Measurements from ENCODE around the gene ENOX1. TPM values are rescaled to one million over a fixed set of nuclear protein-coding genes. Genes with fewer than 3 reads are reported as not detected.

Gene ENOX1
- total RNA-seq, 1 donor from 2014 or later: 1.7 TPM

GRCh38 chr13:43764349-43764748, 22.4 kb downstream of the ENOX1 start:
- Mint-ChIP-seq H3K36me3 (ENCODE audit: low read depth, unreplicated experiment) (no peaks in the 10 kb centered on the region), H3K4me1 (ENCODE audit: unreplicated experiment) (peaks cover 3% of the 10 kb centered on the region), H3K27me3 (ENCODE audit: unreplicated experiment) (no peaks in the 10 kb centered on the region), H3K9me3 (ENCODE audit: unreplicated experiment) (no peaks in the 10 kb centered on the region), H3K4me3 (ENCODE audit: unreplicated experiment) (no peak overlapping the region), H3K27ac (ENCODE audit: unreplicated experiment) (no peak overlapping the region)
- no peak for DNase-seq (ENCODE audit: low spot score)
- TF ChIP-seq CTCF (IDR thresholded peaks at IDR 0.05; ENCODE audit: unreplicated experiment): no peak

- H3K4me3 Mint-ChIP-seq (ENCODE audit: unreplicated experiment): no peak overlapping the region
- no peaks in the 10 kb centered on the region for H3K9me3 Mint-ChIP-seq (ENCODE audit: unreplicated experiment)
- TF ChIP-seq CTCF (IDR thresholded peaks at IDR 0.05; ENCODE audit: unreplicated experiment): no peak
- no peak for DNase-seq (ENCODE audit: low spot score)
- H3K36me3 Mint-ChIP-seq (ENCODE audit: low read depth, unreplicated experiment): no peaks in the 10 kb centered on the region
- H3K4me1 Mint-ChIP-seq (ENCODE audit: unreplicated experiment): peaks cover 3% of the 10 kb centered on the region
- H3K27ac Mint-ChIP-seq (ENCODE audit: unreplicated experiment): no peak overlapping the region
- H3K27me3 Mint-ChIP-seq (ENCODE audit: unreplicated experiment): no peaks in the 10 kb centered on the region
These were observed 23.5 kb downstream of the ENOX1 start for GRCh38 chr13:43763143-43763759.

DNA sequence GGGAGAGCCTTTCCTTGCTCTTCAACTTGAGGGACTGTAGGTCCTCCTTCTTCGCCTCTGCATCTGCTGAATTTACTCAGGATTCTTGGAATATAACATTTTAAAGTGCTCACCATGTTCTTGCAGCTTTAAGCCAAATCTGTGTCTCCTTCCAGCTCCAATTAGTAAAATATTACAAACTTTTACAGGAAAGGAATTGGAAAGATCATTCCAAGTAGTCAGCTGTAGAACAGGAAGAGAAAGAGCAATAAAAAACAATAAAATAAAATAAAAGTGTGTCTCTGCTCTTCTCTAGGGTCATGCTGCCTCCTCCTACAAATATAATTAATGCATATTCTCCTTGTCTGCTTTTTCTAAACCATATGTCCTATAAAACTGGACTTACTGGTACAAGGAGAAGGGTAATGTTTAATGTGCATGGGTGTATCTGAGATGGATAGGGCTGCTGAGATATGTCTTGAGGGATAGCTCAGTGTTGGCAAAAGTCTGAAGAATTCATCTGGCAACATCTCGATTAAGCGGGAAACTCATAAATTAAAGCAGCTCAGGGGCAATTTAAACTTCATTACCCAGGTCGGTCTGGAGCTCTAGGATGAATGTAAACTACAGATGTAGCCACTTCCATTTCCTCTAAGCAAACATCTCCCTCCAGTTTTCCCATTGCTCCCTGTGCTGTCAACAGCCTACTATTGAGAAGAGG, 25.0 kb downstream of the ENOX1 start:
- no peak overlapping the region for H3K27ac Mint-ChIP-seq (ENCODE audit: unreplicated experiment)
- no peak for DNase-seq (ENCODE audit: low spot score)
- TF ChIP-seq CTCF (IDR thresholded peaks at IDR 0.05; ENCODE audit: unreplicated experiment): no peak
- peaks cover 3% of the 10 kb centered on the region for H3K4me1 Mint-ChIP-seq (ENCODE audit: unreplicated experiment)
- H3K36me3 Mint-ChIP-seq (ENCODE audit: low read depth, unreplicated experiment): no peaks in the 10 kb centered on the region
- H3K4me3 Mint-ChIP-seq (ENCODE audit: unreplicated experiment): no peak overlapping the region
- H3K27me3 Mint-ChIP-seq (ENCODE audit: unreplicated experiment): no peaks in the 10 kb centered on the region
- no peaks in the 10 kb centered on the region for H3K9me3 Mint-ChIP-seq (ENCODE audit: unreplicated experiment)

DNA sequence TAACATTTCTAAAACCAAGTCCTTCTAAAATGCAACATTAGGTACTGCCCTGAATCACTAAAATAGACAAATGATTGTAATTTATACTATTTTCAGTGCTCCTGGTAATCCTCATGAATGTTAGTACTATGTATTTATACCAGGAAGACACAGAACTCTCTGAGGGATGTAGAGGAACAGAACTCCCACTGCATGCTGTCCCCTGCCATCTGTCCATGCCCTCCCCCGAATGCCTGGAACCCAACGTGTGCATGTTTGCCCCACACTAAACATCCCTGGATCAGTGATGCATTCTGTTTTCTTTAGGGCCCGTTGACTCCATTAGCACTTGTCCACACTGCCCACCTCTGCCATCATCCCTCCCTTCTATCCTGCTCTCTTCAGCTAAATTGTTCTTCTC, 26.5 kb downstream of the ENOX1 start:
- H3K27ac Mint-ChIP-seq (ENCODE audit: unreplicated experiment): no peak overlapping the region
- no peaks in the 10 kb centered on the region for H3K27me3 Mint-ChIP-seq (ENCODE audit: unreplicated experiment)
- no peaks in the 10 kb centered on the region for H3K36me3 Mint-ChIP-seq (ENCODE audit: low read depth, unreplicated experiment)
- H3K9me3 Mint-ChIP-seq (ENCODE audit: unreplicated experiment): no peaks in the 10 kb centered on the region
- no peak overlapping the region for H3K4me3 Mint-ChIP-seq (ENCODE audit: unreplicated experiment)
- DNase-seq (ENCODE audit: low spot score): no peak
- no peak for TF ChIP-seq CTCF (IDR thresholded peaks at IDR 0.05; ENCODE audit: unreplicated experiment)
- peaks cover 3% of the 10 kb centered on the region for H3K4me1 Mint-ChIP-seq (ENCODE audit: unreplicated experiment)

GRCh38 chr13:43758834-43759233, 27.9 kb downstream of the ENOX1 start:
- no peak for DNase-seq (ENCODE audit: low spot score)
- Mint-ChIP-seq H3K9me3 (ENCODE audit: unreplicated experiment) (no peaks in the 10 kb centered on the region), H3K27me3 (ENCODE audit: unreplicated experiment) (no peaks in the 10 kb centered on the region), H3K4me3 (ENCODE audit: unreplicated experiment) (no peak overlapping the region), H3K4me1 (ENCODE audit: unreplicated experiment) (peaks cover 3% of the 10 kb centered on the region), H3K27ac (ENCODE audit: unreplicated experiment) (no peak overlapping the region), H3K36me3 (ENCODE audit: low read depth, unreplicated experiment) (no peaks in the 10 kb centered on the region)
- no peak for TF ChIP-seq CTCF (IDR thresholded peaks at IDR 0.05; ENCODE audit: unreplicated experiment)
